B cell (primary cell): Measurements from ENCODE around the gene BRI3BP. TPM values are rescaled to one million over a fixed set of nuclear protein-coding genes. Genes with fewer than 3 reads are reported as not detected.

ENCODE experiments used
- ATAC-seq: fragments of 200-7000 bp; cut with Tn5 transposase; one replicate; pipeline ENCODE4 v1.10.0; 2021; ENCODE audit warnings: low read depth, mild to moderate bottlenecking, moderate number of reproducible peaks, moderate library complexity
- CTCF ChIA-PET: fragments of 350-600 bp; sonication (Branson Sonifier 250); formaldehyde crosslinking; loops from one replicate; lab custom pipeline; 2021; ENCODE audit warnings: antibody characterized with exemption, inconsistent platforms; lab: Charles Lee
- POLR2A ChIA-PET: fragments of 350-600 bp; sonication (Branson Sonifier 250); formaldehyde crosslinking; loops from one replicate; lab custom pipeline; 2021; ENCODE audit warnings: antibody characterized with exemption; lab: Charles Lee
- DNase-seq: peaks from one replicate; pipeline ENCODE4 v3.0.0; 2013
- H2AFZ ChIP-seq: 2 replicates; pipeline ENCODE4 v1.6.1; 2012; ENCODE audit warnings: mild to moderate bottlenecking, low read depth, low read length; ENCODE audit not compliant: insufficient read depth, poor library complexity, severe bottlenecking
- H3K27ac ChIP-seq, 2 donors: 1 replicate in 1 of 2; 2 replicates in 1 of 2; pipeline ENCODE4 v1.5.1; 2012 to 2013; ENCODE audit warnings: low read length in 2 of 2, mild to moderate bottlenecking in 2 of 2, moderate library complexity in 1 of 2
- H3K27me3 ChIP-seq, 4 experiments: fragments of 200-600 bp in 1 of 4; sonication (generic) in 1 of 4; replicated peaks in 1 of 4; 1 replicate in 2 of 4; 2 replicates in 2 of 4; pipeline versions ENCODE4 v1.6.1 to v1.7.0; 2013 to 2016; ENCODE audit warnings: low read length in 3 of 4, mild to moderate bottlenecking in 2 of 4, mixed read lengths in 1 of 4, moderate library complexity in 1 of 4; ENCODE audit not compliant: insufficient read depth in 4 of 4, control insufficient read depth in 3 of 4; ENCODE audit errors: control extremely low read depth in 1 of 4
- H3K36me3 ChIP-seq, 2 experiments: replicated peaks in 1 of 2; 1 replicate in 1 of 2; 2 replicates in 1 of 2; pipeline versions ENCODE4 v1.6.1 to v1.7.1; 2013; ENCODE audit warnings: low read length in 1 of 2; ENCODE audit not compliant: insufficient read depth in 2 of 2, control insufficient read depth in 1 of 2; ENCODE audit errors: control extremely low read depth in 1 of 2, extremely low read depth in 1 of 2
- H3K4me1 ChIP-seq, 2 donors: fragments of 200-600 bp in 1 of 2; sonication (generic) in 1 of 2; 1 replicate in 1 of 2; 2 replicates in 1 of 2; pipeline versions ENCODE4 v1.5.1 to v1.6.1; 2013 to 2017; ENCODE audit warnings: low read length in 2 of 2; ENCODE audit not compliant: control insufficient read depth in 2 of 2, insufficient read depth in 2 of 2
- H3K4me2 ChIP-seq: replicated peaks from 2 replicates; pipeline ENCODE3; 2012; ENCODE audit warnings: mild to moderate bottlenecking, low read depth, low read length; ENCODE audit not compliant: poor library complexity, severe bottlenecking
- H3K4me3 ChIP-seq, 5 experiments: fragments of 200-600 bp in 1 of 5; sonication (generic) in 1 of 5; 1 replicate in 3 of 5; 2 replicates in 2 of 5; pipeline versions ENCODE4 v1.5.1 to v1.7.0; 2011 to 2016; ENCODE audit warnings: low read length in 4 of 5, mild to moderate bottlenecking in 4 of 5, low read depth in 2 of 5, control low read depth in 1 of 5, moderate library complexity in 1 of 5; ENCODE audit not compliant: insufficient read depth in 1 of 5; ENCODE audit errors: control extremely low read depth in 1 of 5, extremely low read depth in 1 of 5
- H3K79me2 ChIP-seq: fragments of 200-600 bp; sonication (generic); one replicate; pipeline ENCODE4 v1.6.0; 2016; ENCODE audit warnings: low read length; ENCODE audit not compliant: control insufficient read depth, insufficient read depth
- H3K9ac ChIP-seq: fragments of 200-600 bp; sonication (generic); 2 replicates; pipeline ENCODE4 v1.6.1; 2017; ENCODE audit warnings: mild to moderate bottlenecking, low read length, moderate library complexity
- H3K9me3 ChIP-seq, 3 donors: one replicate each; pipeline versions ENCODE4 v1.6.1 to v1.7.1; 2013; ENCODE audit warnings: low read length in 2 of 3; ENCODE audit not compliant: control insufficient read depth in 2 of 3, insufficient read depth in 1 of 3; ENCODE audit errors: control extremely low read depth in 1 of 3
- H4K20me1 ChIP-seq: 2 replicates; pipeline ENCODE4 v1.6.0; 2012; ENCODE audit warnings: mild to moderate bottlenecking, low read length; ENCODE audit not compliant: insufficient read depth, control insufficient read depth, poor library complexity, severe bottlenecking
- H3K27ac Mint-ChIP-seq: one replicate; pipeline ENCODE4 v1.8.0; 2021; ENCODE audit warnings: mixed read lengths
- H3K27me3 Mint-ChIP-seq: one replicate; pipeline ENCODE4 v1.8.0; 2021; ENCODE audit warnings: mixed read lengths
- H3K4me1 Mint-ChIP-seq: one replicate; pipeline ENCODE4 v1.8.0; 2021; ENCODE audit warnings: mixed read lengths
- H3K4me3 Mint-ChIP-seq: one replicate; pipeline ENCODE4 v1.8.0; 2021; ENCODE audit warnings: mixed read lengths
- H3K9me3 Mint-ChIP-seq: one replicate; pipeline ENCODE4 v1.8.0; 2022; ENCODE audit warnings: mixed read lengths; ENCODE audit not compliant: insufficient read depth
- CTCF ChIP-seq: fragments of 200-600 bp; IDR thresholded peaks from one replicate; pipeline ENCODE4 v1.8.0; 2022; ENCODE audit warnings: antibody characterized with exemption, mild to moderate bottlenecking
- EZH2 ChIP-seq: IDR thresholded peaks from 2 replicates; pipeline ENCODE4 v1.6.1; 2012; ENCODE audit warnings: borderline replicate concordance, low read depth, mild to moderate bottlenecking, moderate library complexity, low read length; ENCODE audit not compliant: insufficient read depth, poor library complexity, severe bottlenecking
- WGBS: methylation state at CpG from one replicate; pipeline ENCODE4 v1.1.5; 2013; ENCODE audit warnings: missing lambda C conversion rate; ENCODE audit not compliant: insufficient coverage; 5-methylcytosine and 5-hydroxymethylcytosine counted together
- intact Hi-C: fragments of 100-400 bp; cut with micrococcal nuclease; formaldehyde crosslinking; loops from one replicate; pipeline ENCODE4 v1.10.0; 2022
- polyA plus RNA-seq: library from polyadenylated mRNA; depleted of rRNA; stranded (reverse); fragments of >200 nt; gene quantifications from 2 replicates; pipeline ENCODE4 v1.2.3, GENCODE V29; 2012
- total RNA-seq, 2 donors: library from RNA; stranded (reverse); fragments of 120-200 nt in 1 of 2; gene quantifications; 1 replicate in 1 of 2; 2 replicates in 1 of 2; pipeline versions ENCODE4 v1.2.3 to v1.2.4, GENCODE V29; 2013 to 2022

Gene BRI3BP
- total and polyA plus RNA-seq, 2 donors (not counting 1 experiment from before 2014, with no cell fraction given): 5.2 to 14.3 TPM

GRCh38 chr12:125064492-125064891 lies 71.0 kb downstream of the BRI3BP start:
- Histone ChIP-seq H3K4me2 (peak overlapping the region; percentile 95), H2AFZ (peak overlapping the region; percentile 96), H3K9me3 (peaks cover 0 to 9% (median 0%) of the 10 kb centered on the region in 3 donors), H3K27ac (no peak overlapping the region), H3K4me1 (peaks cover 10 to 12% of the 10 kb centered on the region in 2 donors), H4K20me1 (no peaks in the 10 kb centered on the region), H3K27me3 (peaks cover 0 to 6% (median 0%) of the 10 kb centered on the region in 4 experiments), H3K36me3 (no peaks in the 10 kb centered on the region), H3K9ac (peak overlapping the region; percentile 89), H3K4me3 (peak overlapping the region in 4 of 5 experiments; percentile 71 to 79 (median 75)), H3K79me2 (peaks cover 4% of the 10 kb centered on the region)
- Mint-ChIP-seq H3K27ac (no peak overlapping the region), H3K4me1 (peaks cover 13% of the 10 kb centered on the region), H3K9me3 (no peaks in the 10 kb centered on the region), H3K4me3 (peak overlapping the region; percentile 85), H3K27me3 (peaks cover 6% of the 10 kb centered on the region)
- intact Hi-C loops: loop anchor here (2.0 kb wide), 1 partner anchor 202 kb away; the partner anchor contains the start of gene SCARB1
- TF ChIP-seq EZH2: no peak
- no peak for TF ChIP-seq CTCF
- DNase-seq (no peak), ATAC-seq (no peak)
- ChIA-PET POLR2A (interaction anchor here (0.6 kb wide), 1 partner anchor 1078 kb away, joined by 3 read pairs; no protein-coding TSS in a partner anchor), CTCF (interaction anchor here (1.1 kb wide), 1 partner anchor 71 kb away, joined by 3 read pairs; the partner anchor contains the start of gene BRI3BP)
- 90% methylated on average over 3 of the region's 5 CpGs for WGBS
